Measurements from ENCODE around the gene POLRMT.

The POLRMT gene

GRCh38 chr19:577439-578392 is 55.6 kb downstream of the POLRMT start:
- no peak for DNase-seq (ENCODE audit: low read depth)

- DNase-seq (ENCODE audit: low read depth) = no peak
Measured at GRCh38 chr19:576768-577438, 56.4 kb downstream of the POLRMT start.

- DNase-seq (ENCODE audit: low read depth) = no peak
Measured at GRCh38 chr19:575527-576506, 57.5 kb downstream of the POLRMT start.

- no peak for DNase-seq (ENCODE audit: low read depth)
Measured at GRCh38 chr19:574658-575526, 58.4 kb downstream of the POLRMT start.

GRCh38 chr19:573519-573825 is 59.9 kb downstream of the POLRMT start:
- DNase-seq (ENCODE audit: low read depth) = no peak

- DNase-seq (ENCODE audit: low read depth) = no peak
Measured at GRCh38 chr19:572743-573518, 60.4 kb downstream of the POLRMT start.

- DNase-seq (ENCODE audit: low read depth) = peak; percentile 98
Measured at GRCh38 chr19:572140-572742, 61.1 kb downstream of the POLRMT start, which contains the start of gene BSG. BSG (plus strand) TSS chr19:572596; CDS start chr19:572635, 39 bp downstream.

GRCh38 chr19:571566-571974 is 61.8 kb downstream of the POLRMT start:
- DNase-seq (ENCODE audit: low read depth) = no peak

GRCh38 chr19:570937-571565 is 62.3 kb downstream of the POLRMT start:
- no peak for DNase-seq (ENCODE audit: low read depth)

GRCh38 chr19:570251-570686 is 63.1 kb downstream of the POLRMT start:
- no peak for DNase-seq (ENCODE audit: low read depth)

GRCh38 chr19:567296-567900 is 65.9 kb downstream of the POLRMT start:
- no peak for DNase-seq (ENCODE audit: low read depth)

Measured in activated T-helper 9 cell treated with anti-CD3 and anti-CD28 coated beads, Interleukin-2, amount 50 U/mL, for 16 hours (primary cell).